Measurements from ENCODE around the gene HNRNPU. TPM values are rescaled to one million over a fixed set of nuclear protein-coding genes. Genes with fewer than 3 reads are reported as not detected.

The HNRNPU gene
- total RNA-seq, 4 donors from 2014 or later: 305 to 433 (median 344) TPM

DNA sequence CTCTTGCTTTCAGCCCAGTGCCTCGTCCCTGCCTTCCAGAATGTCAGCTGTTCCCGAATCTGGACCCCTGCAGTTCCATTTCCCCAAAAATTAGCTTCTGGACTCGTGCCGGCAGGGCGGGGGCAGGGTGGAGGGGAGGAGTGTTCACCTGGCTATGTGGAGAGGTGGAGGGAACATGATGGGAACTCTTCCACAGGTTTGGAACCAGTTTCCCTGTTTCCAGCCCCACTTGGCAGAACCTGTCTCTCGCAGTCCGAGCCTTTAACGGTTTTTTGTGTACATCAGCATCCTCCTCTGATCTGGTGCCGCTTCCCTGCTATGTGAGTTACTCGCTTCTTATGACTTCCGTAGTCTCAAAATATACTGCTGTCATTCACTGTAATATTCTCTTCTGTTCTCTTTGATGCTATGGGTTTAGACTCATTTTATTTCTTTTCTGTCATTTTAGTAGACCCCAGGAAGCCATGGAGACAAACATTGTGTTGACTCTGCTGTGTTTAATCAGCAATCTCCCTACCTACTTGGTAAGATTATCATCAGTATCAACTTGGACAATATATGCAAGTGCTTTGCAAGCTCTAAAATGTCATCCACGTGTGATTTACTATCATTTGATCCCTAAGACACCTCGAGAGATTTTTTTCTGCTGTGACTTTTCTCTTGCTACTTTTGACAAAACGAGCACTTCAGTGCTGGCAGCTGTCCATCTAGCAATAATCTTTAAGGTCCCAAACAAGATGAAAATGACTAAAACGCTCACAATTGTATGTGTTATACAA, 33.3 kb upstream of the HNRNPU start:
- intact Hi-C loops (cut with DNase I): no loop called here
- WGBS, 2 donors: 76% methylated on average over 15 of the region's 15 CpGs
- DNase-seq: no peak
- no peaks in the 10 kb centered on the region for H3K9me3 ChIP-seq
- TF ChIP-seq, protein P1, sequence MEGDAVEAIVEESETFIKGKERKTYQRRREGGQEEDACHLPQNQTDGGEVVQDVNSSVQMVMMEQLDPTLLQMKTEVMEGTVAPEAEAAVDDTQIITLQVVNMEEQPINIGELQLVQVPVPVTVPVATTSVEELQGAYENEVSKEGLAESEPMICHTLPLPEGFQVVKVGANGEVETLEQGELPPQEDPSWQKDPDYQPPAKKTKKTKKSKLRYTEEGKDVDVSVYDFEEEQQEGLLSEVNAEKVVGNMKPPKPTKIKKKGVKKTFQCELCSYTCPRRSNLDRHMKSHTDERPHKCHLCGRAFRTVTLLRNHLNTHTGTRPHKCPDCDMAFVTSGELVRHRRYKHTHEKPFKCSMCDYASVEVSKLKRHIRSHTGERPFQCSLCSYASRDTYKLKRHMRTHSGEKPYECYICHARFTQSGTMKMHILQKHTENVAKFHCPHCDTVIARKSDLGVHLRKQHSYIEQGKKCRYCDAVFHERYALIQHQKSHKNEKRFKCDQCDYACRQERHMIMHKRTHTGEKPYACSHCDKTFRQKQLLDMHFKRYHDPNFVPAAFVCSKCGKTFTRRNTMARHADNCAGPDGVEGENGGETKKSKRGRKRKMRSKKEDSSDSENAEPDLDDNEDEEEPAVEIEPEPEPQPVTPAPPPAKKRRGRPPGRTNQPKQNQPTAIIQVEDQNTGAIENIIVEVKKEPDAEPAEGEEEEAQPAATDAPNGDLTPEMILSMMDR (IDR thresholded peaks at IDR 0.05): no peak
- TF ChIP-seq POLR2A (IDR thresholded peaks at IDR 0.05): no peak
- H3K4me3 ChIP-seq (replicated peaks in 1 of 3): no peak overlapping the region
- no peaks in the 10 kb centered on the region for H3K27me3 ChIP-seq
- no peaks in the 10 kb centered on the region for H3K4me1 ChIP-seq
- H3K27ac ChIP-seq: no peak overlapping the region
- no peaks in the 10 kb centered on the region for H3K36me3 ChIP-seq

DNA sequence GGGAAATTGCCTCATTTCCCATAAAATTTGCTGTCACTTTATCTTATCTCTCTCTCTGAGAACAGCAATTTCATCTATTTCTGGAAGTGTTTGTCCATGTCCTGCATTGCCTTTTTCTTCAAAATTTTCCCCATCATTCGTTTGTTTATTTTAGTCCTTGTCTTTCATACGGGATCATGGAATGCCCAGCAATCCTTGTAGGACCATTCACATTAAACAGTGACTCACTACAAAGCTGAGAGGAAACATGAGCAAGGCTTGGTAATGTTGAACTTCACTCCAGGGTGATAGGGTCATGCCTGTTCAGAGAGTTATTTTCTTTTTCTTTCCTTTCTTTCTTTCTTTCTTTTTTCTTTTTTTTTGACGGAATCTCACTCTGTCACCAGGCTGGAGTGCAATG, 32.2 kb upstream of the HNRNPU start:
- Histone ChIP-seq H3K27me3 (no peaks in the 10 kb centered on the region), H3K4me3 (replicated peaks in 1 of 3) (no peak overlapping the region), H3K36me3 (no peaks in the 10 kb centered on the region), H3K9me3 (no peaks in the 10 kb centered on the region), H3K4me1 (no peaks in the 10 kb centered on the region), H3K27ac (no peak overlapping the region)
- TF ChIP-seq, protein P1 (IDR thresholded peaks at IDR 0.05): no peak
- no peak for TF ChIP-seq POLR2A (IDR thresholded peaks at IDR 0.05)
- intact Hi-C loops (cut with DNase I): no loop called here
- DNase-seq: no peak
- WGBS, 2 donors: 69 to 70% methylated on average over 3 of the region's 3 CpGs

DNA sequence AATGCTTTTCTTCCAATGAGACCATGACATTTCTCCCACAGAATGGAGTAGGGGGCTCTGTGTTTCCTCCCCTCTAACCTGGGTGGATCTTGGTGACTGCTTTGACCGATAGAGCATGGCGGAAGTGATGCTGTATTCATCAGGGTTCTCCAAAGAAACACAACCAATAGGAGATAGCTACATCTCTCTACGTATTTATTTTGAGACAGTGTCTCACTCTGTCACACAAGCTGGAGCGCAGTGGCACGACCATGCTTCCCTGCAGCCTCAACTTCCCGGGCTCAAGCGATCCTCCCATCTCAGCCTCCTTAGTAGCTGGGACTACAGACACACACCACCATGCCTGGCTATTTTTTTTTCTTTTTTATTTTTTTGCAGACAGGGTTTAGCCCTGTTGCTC, 29.5 kb upstream of the HNRNPU start:
- H3K9me3 ChIP-seq: no peaks in the 10 kb centered on the region
- intact Hi-C loops (cut with DNase I): no loop called here

DNA sequence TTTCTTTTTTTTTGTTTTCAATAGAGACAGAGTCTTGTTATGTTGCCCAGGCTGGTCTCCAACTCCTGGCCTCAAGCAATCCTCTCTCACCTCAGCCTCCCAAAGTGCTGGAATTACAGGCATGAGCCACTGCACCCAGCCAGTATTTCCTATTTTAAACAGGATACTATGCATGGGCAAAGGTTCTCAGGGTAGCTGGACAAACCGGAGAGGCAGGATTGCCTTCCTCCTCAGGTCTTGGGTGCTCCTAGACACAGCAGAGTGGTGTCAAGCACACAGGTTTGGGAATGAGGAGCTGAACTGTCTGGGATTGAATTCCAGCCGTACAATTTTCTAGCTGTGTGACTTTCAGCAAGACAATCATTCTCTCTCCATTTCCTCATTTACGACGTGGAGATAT, 22.9 kb upstream of the HNRNPU start:
- 83 to 93% methylated on average over 4 of the region's 4 CpGs for WGBS, 2 donors
- intact Hi-C loops (cut with DNase I): no loop called here
- TF ChIP-seq, protein P1 (IDR thresholded peaks at IDR 0.05): no peak
- TF ChIP-seq POLR2A (IDR thresholded peaks at IDR 0.05): no peak

More for the DNA sequence above, 29.5 kb upstream of the HNRNPU start:
- Histone ChIP-seq H3K27ac (no peak overlapping the region), H3K4me1 (no peaks in the 10 kb centered on the region), H3K36me3 (no peaks in the 10 kb centered on the region), H3K4me3 (replicated peaks in 1 of 3) (no peak overlapping the region), H3K27me3 (no peaks in the 10 kb centered on the region)
- TF ChIP-seq, protein P1 (IDR thresholded peaks at IDR 0.05): no peak
- WGBS, 2 donors: 92 to 93% methylated on average over 7 of the region's 7 CpGs
- no peak for DNase-seq

DNA sequence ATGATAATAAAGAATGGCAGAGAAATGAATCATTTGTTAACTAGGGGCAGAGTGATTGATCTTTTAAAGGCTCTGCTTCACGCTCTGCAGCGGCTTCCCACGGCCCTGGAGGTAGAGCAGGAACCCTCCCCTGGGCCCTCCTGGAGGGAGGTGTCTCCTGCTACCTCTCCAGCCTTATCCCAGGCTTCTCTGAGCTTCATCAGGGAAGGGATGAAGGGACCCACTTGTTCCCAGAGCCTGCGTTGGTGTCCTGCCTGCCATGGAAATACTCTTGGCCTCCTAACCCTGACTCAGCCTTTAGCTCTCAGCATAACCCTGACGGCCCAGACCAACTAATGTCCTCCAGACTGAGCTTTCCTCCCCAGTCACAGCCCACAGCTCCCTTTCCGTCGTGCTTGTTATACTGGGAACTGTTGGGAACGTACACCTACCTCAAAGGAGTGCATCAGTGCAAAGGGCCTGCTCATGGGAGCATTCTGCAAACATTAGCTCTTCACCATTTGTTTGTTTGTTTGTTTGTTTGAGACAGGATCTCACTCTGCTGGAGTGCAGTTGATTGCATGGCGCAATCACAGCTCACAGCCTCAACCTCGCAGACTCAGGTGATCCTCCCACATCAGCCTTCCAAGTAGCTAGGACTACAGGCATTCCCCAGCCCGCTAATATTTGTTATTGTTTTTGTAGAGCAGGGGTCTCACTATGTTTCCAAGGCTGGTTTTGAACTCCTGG, 17.4 kb upstream of the HNRNPU start:
- H3K4me1 ChIP-seq: no peaks in the 10 kb centered on the region
- H3K9me3 ChIP-seq: no peaks in the 10 kb centered on the region
- TF ChIP-seq POLR2A (IDR thresholded peaks at IDR 0.05): no peak
- TF ChIP-seq, protein P1 (IDR thresholded peaks at IDR 0.05): no peak
- no peak overlapping the region for H3K4me3 ChIP-seq (replicated peaks in 1 of 3)
- intact Hi-C loops (cut with DNase I): no loop called here
- no peaks in the 10 kb centered on the region for H3K27me3 ChIP-seq
- WGBS, 2 donors: 82 to 85% methylated on average over 10 to 11 of the region's 11 CpGs
- H3K36me3 ChIP-seq: no peaks in the 10 kb centered on the region
- no peak for DNase-seq
- no peak overlapping the region for H3K27ac ChIP-seq

More for the DNA sequence above, 22.9 kb upstream of the HNRNPU start:
- Histone ChIP-seq H3K27me3 (no peaks in the 10 kb centered on the region), H3K4me1 (no peaks in the 10 kb centered on the region), H3K27ac (no peak overlapping the region), H3K4me3 (replicated peaks in 1 of 3) (no peak overlapping the region), H3K9me3 (no peaks in the 10 kb centered on the region), H3K36me3 (no peaks in the 10 kb centered on the region)
- DNase-seq: no peak
